Memory B cell (primary cell): ENCODE data around the gene METTL23.
"Not testable (repeated sequence)": the region's sequence is repeated elsewhere in the genome, so short reads cannot be mapped to it uniquely, and the experiment has no call there.

ENCODE experiments used
- ATAC-seq: fragments of 150-1000 bp; cut with Tn5 transposase; 2 replicates; pipeline ENCODE4 v1.10.0; 2021; ENCODE audit warnings: low read depth, mild to moderate bottlenecking, moderate library complexity
- DNase-seq, 2 donors: peaks; one replicate each; pipeline ENCODE4 v3.0.0; 2022; ENCODE audit warnings: low spot score in 2 of 2
- H3K27ac Mint-ChIP-seq: one replicate; pipeline ENCODE4 v1.8.0; 2022; ENCODE audit warnings: mild to moderate bottlenecking, moderate library complexity, mixed read lengths
- H3K27me3 Mint-ChIP-seq: one replicate; pipeline ENCODE4 v1.8.0; 2022; ENCODE audit warnings: mixed read lengths
- H3K36me3 Mint-ChIP-seq: one replicate; pipeline ENCODE4 v1.8.0; 2022; ENCODE audit warnings: mild to moderate bottlenecking, mixed read lengths
- H3K4me1 Mint-ChIP-seq: one replicate; pipeline ENCODE4 v1.8.0; 2022; ENCODE audit warnings: mixed read lengths
- H3K4me3 Mint-ChIP-seq: one replicate; pipeline ENCODE4 v1.8.0; 2022; ENCODE audit warnings: mild to moderate bottlenecking, moderate library complexity, mixed read lengths
- H3K9me3 Mint-ChIP-seq: one replicate; pipeline ENCODE4 v1.8.0; 2022; ENCODE audit warnings: mixed read lengths

METTL23 gene

DNA sequence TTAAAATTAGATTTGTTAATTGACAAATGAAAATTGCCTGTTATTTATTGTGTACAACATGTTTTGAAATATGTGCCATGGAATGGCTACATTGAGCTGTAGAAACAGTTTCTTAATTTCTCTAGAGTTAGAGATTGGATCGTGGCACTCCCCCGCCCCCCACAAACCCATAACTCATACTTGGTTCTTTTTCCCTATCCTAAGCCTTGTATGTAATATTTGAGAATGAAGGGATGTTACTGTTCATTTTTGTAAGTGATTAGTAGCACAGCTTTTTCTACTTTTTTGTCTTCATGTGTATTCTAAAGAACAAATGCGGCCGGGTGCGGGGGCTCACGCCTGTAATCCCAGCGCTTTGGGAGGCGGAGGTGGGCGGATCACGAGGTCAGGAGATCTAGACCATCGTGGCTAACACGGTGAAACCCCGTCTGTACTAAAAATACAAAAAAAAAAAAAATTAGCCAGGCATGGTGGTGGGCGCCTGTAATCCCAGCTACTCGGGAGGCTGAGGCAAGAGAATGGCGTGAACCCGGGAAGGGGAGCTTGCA lies 13.0 kb downstream of the METTL23 start:
- H3K36me3 Mint-ChIP-seq: peaks cover 20% of the 10 kb centered on the region
- H3K9me3 Mint-ChIP-seq, H3K4me3 Mint-ChIP-seq, DNase-seq, ATAC-seq, H3K27me3 Mint-ChIP-seq, H3K27ac Mint-ChIP-seq: not testable (repeated sequence)
- peaks cover 25% of the 10 kb centered on the region for H3K4me1 Mint-ChIP-seq

DNA sequence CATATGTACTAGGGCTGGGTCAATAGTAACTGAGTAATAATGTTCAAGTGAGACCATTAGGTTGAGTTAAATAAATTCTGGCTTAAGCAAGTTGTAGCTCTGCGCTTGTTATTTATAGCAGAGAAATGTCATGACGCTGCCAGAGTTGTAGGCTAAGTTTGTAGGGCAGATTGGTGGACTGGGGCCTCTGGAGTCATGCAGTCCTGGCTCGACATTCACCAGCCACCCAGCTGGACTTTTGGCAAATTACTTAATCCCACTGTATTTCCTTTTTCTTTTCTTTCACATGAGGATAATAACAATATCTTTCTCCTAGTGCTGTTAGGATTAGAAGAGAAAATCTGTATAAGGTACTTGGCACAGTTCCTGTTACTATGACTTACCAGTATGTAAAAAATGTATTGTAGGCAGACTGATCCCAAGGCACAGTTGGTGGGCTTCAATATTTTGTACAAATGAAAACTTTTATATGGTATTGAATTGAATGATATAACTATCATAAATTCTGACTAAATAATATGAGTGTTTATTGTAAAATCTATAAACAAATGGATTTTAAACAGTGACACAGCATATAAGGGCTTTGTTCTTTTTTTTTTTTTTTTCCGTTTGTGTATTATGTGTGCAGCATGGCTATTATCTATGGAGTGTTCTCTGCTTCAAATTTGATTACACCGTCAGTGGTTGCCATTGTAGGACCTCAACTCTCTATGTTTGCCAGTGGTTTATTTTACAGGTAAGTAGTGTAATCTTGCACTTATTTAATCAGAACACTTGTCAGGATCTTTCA lies 13.9 kb downstream of the METTL23 start:
- Mint-ChIP-seq H3K9me3 (no peaks in the 10 kb centered on the region), H3K36me3 (peaks cover 21% of the 10 kb centered on the region), H3K27me3 (no peaks in the 10 kb centered on the region), H3K27ac (no peak overlapping the region), H3K4me3 (no peak overlapping the region), H3K4me1 (peaks cover 20% of the 10 kb centered on the region)
- ATAC-seq: no peak
- no peak for DNase-seq

GRCh38 chr17:76742958-76743357 lies 16.3 kb downstream of the METTL23 start:
- H3K4me1 Mint-ChIP-seq: peaks cover 16% of the 10 kb centered on the region
- ATAC-seq: no peak
- DNase-seq: no peak
- H3K27ac Mint-ChIP-seq: no peak overlapping the region
- H3K36me3 Mint-ChIP-seq: peaks cover 24% of the 10 kb centered on the region
- H3K4me3 Mint-ChIP-seq: no peak overlapping the region
- H3K27me3 Mint-ChIP-seq: no peaks in the 10 kb centered on the region
- no peaks in the 10 kb centered on the region for H3K9me3 Mint-ChIP-seq

GRCh38 chr17:76744747-76745146 lies 18.1 kb downstream of the METTL23 start:
- H3K27me3 Mint-ChIP-seq: no peaks in the 10 kb centered on the region
- DNase-seq (no peak), ATAC-seq (no peak)
- no peaks in the 10 kb centered on the region for H3K9me3 Mint-ChIP-seq
- no peak overlapping the region for H3K4me3 Mint-ChIP-seq
- peaks cover 9% of the 10 kb centered on the region for H3K4me1 Mint-ChIP-seq
- H3K27ac Mint-ChIP-seq: no peak overlapping the region
- peaks cover 33% of the 10 kb centered on the region for H3K36me3 Mint-ChIP-seq

DNA sequence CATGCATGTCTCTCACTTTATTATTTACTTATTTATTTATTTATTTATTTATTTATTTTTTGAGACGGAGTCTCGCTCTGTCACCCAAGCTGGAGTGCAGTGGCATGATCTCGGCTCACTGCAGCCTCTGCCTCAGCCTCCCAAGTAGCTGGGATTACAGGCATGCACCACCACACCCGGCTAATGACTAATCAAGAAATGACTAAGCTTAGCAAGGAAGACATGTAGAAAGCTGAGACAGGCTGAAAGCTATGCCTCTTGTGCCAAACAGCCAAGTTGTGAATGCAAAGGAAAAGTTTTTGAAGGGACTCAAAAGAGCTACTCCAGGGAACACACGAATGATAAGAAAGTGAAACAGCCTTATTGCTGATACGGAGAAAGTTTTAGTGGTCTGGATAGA lies 19.1 kb downstream of the METTL23 start:
- not testable (repeated sequence) for ATAC-seq, H3K4me1 Mint-ChIP-seq, H3K27me3 Mint-ChIP-seq, H3K27ac Mint-ChIP-seq, DNase-seq, H3K4me3 Mint-ChIP-seq, H3K9me3 Mint-ChIP-seq
- peaks cover 35% of the 10 kb centered on the region for H3K36me3 Mint-ChIP-seq

GRCh38 chr17:76747716-76748363 lies 21.2 kb downstream of the METTL23 start:
- Mint-ChIP-seq H3K27ac (no peak overlapping the region), H3K4me1 (peaks cover 9% of the 10 kb centered on the region), H3K4me3 (no peak overlapping the region), H3K36me3 (peaks cover 33% of the 10 kb centered on the region), H3K27me3 (no peaks in the 10 kb centered on the region), H3K9me3 (no peaks in the 10 kb centered on the region)
- DNase-seq: no peak
- no peak for ATAC-seq

DNA sequence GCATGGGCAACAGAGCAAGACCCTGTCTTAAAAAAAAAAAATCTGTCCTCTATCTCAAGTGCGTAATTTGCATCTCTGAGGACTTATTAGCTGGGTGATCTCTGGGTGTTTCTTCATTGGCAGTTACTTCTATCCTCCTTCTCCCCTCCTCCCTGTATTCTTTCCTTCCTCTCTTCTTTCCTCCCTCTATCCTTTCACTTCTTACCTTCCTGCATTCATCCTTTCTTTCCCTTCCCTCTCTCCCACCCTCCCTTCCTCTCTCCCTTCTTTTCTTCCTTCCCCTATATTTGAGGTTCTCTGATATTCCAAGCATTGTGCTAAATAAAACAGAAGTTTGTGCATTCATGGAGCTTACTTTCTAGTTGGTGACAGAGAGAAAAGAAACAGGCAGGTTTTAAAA lies 22.0 kb downstream of the METTL23 start:
- ATAC-seq (no peak), DNase-seq (no peak)
- Mint-ChIP-seq H3K27me3 (no peaks in the 10 kb centered on the region), H3K27ac (no peak overlapping the region), H3K4me3 (no peak overlapping the region), H3K4me1 (peaks cover 9% of the 10 kb centered on the region), H3K36me3 (peaks cover 31% of the 10 kb centered on the region), H3K9me3 (no peaks in the 10 kb centered on the region)

GRCh38 chr17:76751416-76751993 lies 24.9 kb downstream of the METTL23 start:
- Mint-ChIP-seq H3K27ac (no peak overlapping the region), H3K27me3 (no peaks in the 10 kb centered on the region), H3K36me3 (peaks cover 21% of the 10 kb centered on the region), H3K4me1 (peaks cover 9% of the 10 kb centered on the region), H3K4me3 (no peak overlapping the region), H3K9me3 (no peaks in the 10 kb centered on the region)
- ATAC-seq (no peak), DNase-seq (no peak)

GRCh38 chr17:76752006-76752405 lies 25.4 kb downstream of the METTL23 start:
- Mint-ChIP-seq H3K4me1 (peaks cover 9% of the 10 kb centered on the region), H3K4me3 (no peak overlapping the region), H3K9me3 (no peaks in the 10 kb centered on the region), H3K27me3 (no peaks in the 10 kb centered on the region), H3K27ac (no peak overlapping the region), H3K36me3 (peaks cover 22% of the 10 kb centered on the region)
- ATAC-seq (no peak), DNase-seq (no peak)

- Mint-ChIP-seq H3K27ac (no peak overlapping the region), H3K36me3 (peaks cover 19% of the 10 kb centered on the region), H3K4me3 (no peak overlapping the region), H3K9me3 (no peaks in the 10 kb centered on the region), H3K4me1 (peaks cover 5% of the 10 kb centered on the region), H3K27me3 (no peaks in the 10 kb centered on the region)
- ATAC-seq: no peak
- DNase-seq: no peak
Measured at GRCh38 chr17:76753061-76753961, 26.7 kb downstream of the METTL23 start.

GRCh38 chr17:76755285-76755684 lies 28.6 kb downstream of the METTL23 start:
- Mint-ChIP-seq H3K36me3 (peaks cover 17% of the 10 kb centered on the region), H3K4me3 (no peak overlapping the region), H3K27me3 (no peaks in the 10 kb centered on the region), H3K9me3 (no peaks in the 10 kb centered on the region), H3K4me1 (peaks cover 2% of the 10 kb centered on the region), H3K27ac (no peak overlapping the region)
- DNase-seq: no peak
- ATAC-seq: no peak

GRCh38 chr17:76757256-76757655 lies 30.6 kb downstream of the METTL23 start:
- H3K9me3 Mint-ChIP-seq: no peaks in the 10 kb centered on the region
- no peak overlapping the region for H3K27ac Mint-ChIP-seq
- DNase-seq (no peak), ATAC-seq (no peak)
- H3K36me3 Mint-ChIP-seq: peaks cover 17% of the 10 kb centered on the region
- no peaks in the 10 kb centered on the region for H3K27me3 Mint-ChIP-seq
- no peak overlapping the region for H3K4me3 Mint-ChIP-seq
- no peaks in the 10 kb centered on the region for H3K4me1 Mint-ChIP-seq

- Mint-ChIP-seq H3K27me3 (no peaks in the 10 kb centered on the region), H3K4me1 (no peaks in the 10 kb centered on the region), H3K4me3 (no peak overlapping the region), H3K36me3 (peaks cover 19% of the 10 kb centered on the region), H3K9me3 (no peaks in the 10 kb centered on the region), H3K27ac (no peak overlapping the region)
- no peak for DNase-seq
- no peak for ATAC-seq
Measured at GRCh38 chr17:76758570-76758969, 31.9 kb downstream of the METTL23 start.
